Urinary bladder (tissue), 4 donors: ENCODE data around the gene SVBP. TPM values are rescaled to one million over a fixed set of nuclear protein-coding genes. Genes with fewer than 3 reads are reported as not detected.
"Not testable (repeated sequence)": the region's sequence is repeated elsewhere in the genome, so short reads cannot be mapped to it uniquely, and the experiment has no call there.

ENCODE experiments used
- DNase-seq: peaks from one replicate; pipeline ENCODE4 v3.0.0-alpha.2; 2015; ENCODE audit errors: extremely low spot score
- H3K27ac ChIP-seq: one replicate; pipeline ENCODE4 v1.5.1; 2013; ENCODE audit warnings: low read depth, mild to moderate bottlenecking, moderate library complexity
- H3K36me3 ChIP-seq: one replicate; pipeline ENCODE4 v1.6.1; 2013; ENCODE audit warnings: mild to moderate bottlenecking, moderate library complexity; ENCODE audit not compliant: insufficient read depth
- H3K4me1 ChIP-seq: one replicate; pipeline ENCODE4 v1.6.1; 2013; ENCODE audit warnings: mild to moderate bottlenecking, moderate library complexity; ENCODE audit not compliant: insufficient read depth
- H3K4me3 ChIP-seq: one replicate; pipeline ENCODE4 v1.5.1; 2013; ENCODE audit warnings: low read depth, low read length
- WGBS: extraction: QIAGEN DNeasy Blood & Tissue Kit; methylation state at CpG from one replicate; pipeline ENCODE4 v1.1.7; 2013; 5-methylcytosine and 5-hydroxymethylcytosine counted together
- polyA plus RNA-seq: library from polyadenylated mRNA; stranded (reverse); fragments of 200-250 nt; gene quantifications from one replicate; pipeline ENCODE4 v1.2.3, GENCODE V29; 2013
- total RNA-seq: library from RNA; depleted of rRNA; stranded (reverse); fragments of >200 nt; gene quantifications from one replicate; pipeline ENCODE4 v1.2.3, GENCODE V29; 2014
- donor health status: healthy with polysubstance abuse.
- donor health status: healthy.

Gene SVBP
- total and polyA plus RNA-seq, 2 donors: 30.8 to 35.5 TPM

GRCh38 chr1:42832641-42833240 is 15.5 kb upstream of the SVBP start:
- H3K4me1 ChIP-seq: no peaks in the 10 kb centered on the region
- WGBS: 95% methylated on average over 3 of the region's 3 CpGs
- H3K27ac ChIP-seq: no peak overlapping the region
- no peaks in the 10 kb centered on the region for H3K36me3 ChIP-seq
- no peak overlapping the region for H3K4me3 ChIP-seq
- no peak for DNase-seq

GRCh38 chr1:42831273-42831672 is 14.1 kb upstream of the SVBP start:
- H3K27ac ChIP-seq: no peak overlapping the region
- no peak for DNase-seq
- no peaks in the 10 kb centered on the region for H3K36me3 ChIP-seq
- H3K4me3 ChIP-seq: no peak overlapping the region
- H3K4me1 ChIP-seq: no peaks in the 10 kb centered on the region

- Histone ChIP-seq H3K27ac (no peak overlapping the region), H3K36me3 (no peaks in the 10 kb centered on the region), H3K4me3 (no peak overlapping the region), H3K4me1 (no peaks in the 10 kb centered on the region)
- 87% methylated on average over 17 of the region's 17 CpGs for WGBS
- DNase-seq: no peak
Observed at GRCh38 chr1:42830631-42831030, 13.4 kb upstream of the SVBP start.

GRCh38 chr1:42825036-42825851 is 8.0 kb upstream of the SVBP start:
- H3K4me3 ChIP-seq: no peak overlapping the region

GRCh38 chr1:42824481-42825035 is 7.4 kb upstream of the SVBP start:
- no peak overlapping the region for H3K27ac ChIP-seq
- 95% methylated on average over 4 of the region's 4 CpGs for WGBS
- H3K36me3 ChIP-seq: no peaks in the 10 kb centered on the region
- no peak overlapping the region for H3K4me3 ChIP-seq
- DNase-seq: no peak
- H3K4me1 ChIP-seq: no peaks in the 10 kb centered on the region

More at GRCh38 chr1:42825036-42825851, 8.0 kb upstream of the SVBP start:
- WGBS: 62% methylated on average over 10 of the region's 10 CpGs
- Histone ChIP-seq H3K36me3 (no peaks in the 10 kb centered on the region), H3K27ac (no peak overlapping the region), H3K4me1 (no peaks in the 10 kb centered on the region)
- DNase-seq: no peak

GRCh38 chr1:42822800-42823392 is 5.7 kb upstream of the SVBP start:
- DNase-seq: no peak
- Histone ChIP-seq H3K27ac (no peak overlapping the region), H3K4me3 (no peak overlapping the region), H3K36me3 (no peaks in the 10 kb centered on the region), H3K4me1 (no peaks in the 10 kb centered on the region)
- WGBS: 36% methylated on average over 2 of the region's 2 CpGs

- DNase-seq: no peak
- 96% methylated on average over 2 of the region's 2 CpGs for WGBS
- Histone ChIP-seq H3K4me3 (no peak overlapping the region), H3K27ac (no peak overlapping the region), H3K36me3 (no peaks in the 10 kb centered on the region), H3K4me1 (no peaks in the 10 kb centered on the region)
Observed at GRCh38 chr1:42821690-42822089, 4.5 kb upstream of the SVBP start.

- DNase-seq: no peak
- Histone ChIP-seq H3K4me3 (no peak overlapping the region), H3K36me3 (no peaks in the 10 kb centered on the region), H3K27ac (no peak overlapping the region), H3K4me1 (no peaks in the 10 kb centered on the region)
- WGBS: 58% methylated on average over 1 of the region's 1 CpG
Observed at GRCh38 chr1:42820813-42821212, 3.6 kb upstream of the SVBP start.

GRCh38 chr1:42817976-42818375 is 779 bp upstream of the SVBP start:
- no peaks in the 10 kb centered on the region for H3K4me1 ChIP-seq
- H3K27ac ChIP-seq: no peak overlapping the region
- DNase-seq: no peak
- 95% methylated on average over 3 of the region's 3 CpGs for WGBS
- H3K4me3 ChIP-seq: no peak overlapping the region
- no peaks in the 10 kb centered on the region for H3K36me3 ChIP-seq

GRCh38 chr1:42817440-42817767 is 207 bp upstream of the SVBP start:
- Histone ChIP-seq H3K36me3 (no peaks in the 10 kb centered on the region), H3K4me3 (peak overlapping the region; percentile 69), H3K4me1 (no peaks in the 10 kb centered on the region), H3K27ac (no peak overlapping the region)
- under 1% methylated on average over 13 of the region's 13 CpGs for WGBS
- DNase-seq: no peak

- Histone ChIP-seq H3K4me3 (peak overlapping the region; percentile 69), H3K36me3 (no peaks in the 10 kb centered on the region), H3K27ac (peak overlapping the region; percentile 72), H3K4me1 (no peaks in the 10 kb centered on the region)
- DNase-seq: no peak
- 26% methylated on average over 7 of the region's 7 CpGs for WGBS
Observed at GRCh38 chr1:42815941-42816584, 1.1 kb downstream of the SVBP start.

GRCh38 chr1:42814815-42815214 is 2.4 kb downstream of the SVBP start:
- H3K4me1 ChIP-seq, H3K4me3 ChIP-seq, H3K27ac ChIP-seq, DNase-seq, H3K36me3 ChIP-seq: not testable (repeated sequence)
- WGBS: 100% methylated on average over 3 of the region's 3 CpGs

GRCh38 chr1:42807056-42807668 is 10.0 kb downstream of the SVBP start:
- H3K4me1 ChIP-seq: no peaks in the 10 kb centered on the region
- DNase-seq: no peak
- H3K27ac ChIP-seq: no peak overlapping the region
- no peaks in the 10 kb centered on the region for H3K36me3 ChIP-seq
- H3K4me3 ChIP-seq: no peak overlapping the region
